GM12892 (cell line): ENCODE results near the gene CCDC27.

ENCODE experiments used
- DNase-seq: peaks from one replicate; pipeline ENCODE4 v3.0.0; 2011; ENCODE audit not compliant: insufficient read length
- FAIRE-seq: peaks from 2 replicates; lab custom pipeline; 2011; peaks lifted over from hg19 to GRCh38; lab: Jason Lieb, UNC
- POLR2A ChIP-seq: IDR thresholded peaks from 2 replicates; pipeline ENCODE4 v1.6.1; 2011; ENCODE audit warnings: low read depth, low read length, control low read depth
- POLR2AphosphoS5 ChIP-seq: IDR thresholded peaks from 2 replicates; pipeline ENCODE4 v1.6.1; 2011; ENCODE audit warnings: low read depth, low read length, control low read depth
- TAF1 ChIP-seq: IDR thresholded peaks from 2 replicates; pipeline ENCODE4 v1.6.1; 2011; ENCODE audit warnings: low read depth, mild to moderate bottlenecking, control low read depth, low read length, borderline replicate concordance

Gene CCDC27

DNA sequence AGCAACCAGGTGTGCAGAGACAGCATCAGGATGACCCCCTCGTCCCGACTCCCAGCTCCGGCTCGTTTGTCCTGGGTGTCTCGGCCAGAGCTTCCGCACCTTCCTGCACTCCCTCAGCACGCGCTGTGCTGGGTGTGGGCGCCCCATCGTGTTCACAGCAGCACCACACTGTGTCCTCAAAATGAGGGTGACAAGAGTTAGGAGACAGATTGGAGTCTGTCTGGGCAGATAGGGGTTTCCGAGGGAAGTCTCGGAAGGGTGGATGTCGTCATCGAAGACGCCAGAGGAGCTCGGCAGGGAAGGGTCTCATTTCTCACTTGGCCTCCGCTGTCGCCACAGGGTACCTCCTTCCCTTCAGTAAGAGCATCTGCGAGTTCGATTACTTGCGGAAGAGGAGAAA lies 4.1 kb downstream of the CCDC27 start:
- no peak for TF ChIP-seq POLR2AphosphoS5
- FAIRE-seq, result no peak

DNA sequence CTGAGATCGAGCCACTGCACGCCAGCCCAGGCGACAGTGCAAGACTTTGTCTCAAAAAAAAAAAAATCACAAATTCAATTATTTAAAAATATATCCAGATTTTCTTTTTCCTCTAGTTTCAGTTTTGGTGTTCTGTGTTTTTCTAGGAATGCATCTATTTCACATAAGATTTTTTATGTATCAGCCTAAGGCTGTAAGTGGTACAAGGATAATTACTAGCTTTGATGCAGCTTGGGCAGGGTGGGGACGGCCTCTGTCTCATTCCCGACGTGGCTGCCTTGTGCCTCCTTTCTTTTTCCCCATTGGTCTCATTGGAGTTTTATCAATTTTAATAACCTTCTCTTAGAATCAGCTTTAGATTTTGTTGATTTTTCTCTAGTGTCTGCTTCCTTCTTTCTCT lies 6.9 kb downstream of the CCDC27 start:
- no peak for FAIRE-seq
- TF ChIP-seq TAF1 (no peak), POLR2AphosphoS5 (no peak), POLR2A (no peak)
- DNase-seq, result no peak

More for the DNA sequence above, 4.1 kb downstream of the CCDC27 start:
- no peak for DNase-seq

DNA sequence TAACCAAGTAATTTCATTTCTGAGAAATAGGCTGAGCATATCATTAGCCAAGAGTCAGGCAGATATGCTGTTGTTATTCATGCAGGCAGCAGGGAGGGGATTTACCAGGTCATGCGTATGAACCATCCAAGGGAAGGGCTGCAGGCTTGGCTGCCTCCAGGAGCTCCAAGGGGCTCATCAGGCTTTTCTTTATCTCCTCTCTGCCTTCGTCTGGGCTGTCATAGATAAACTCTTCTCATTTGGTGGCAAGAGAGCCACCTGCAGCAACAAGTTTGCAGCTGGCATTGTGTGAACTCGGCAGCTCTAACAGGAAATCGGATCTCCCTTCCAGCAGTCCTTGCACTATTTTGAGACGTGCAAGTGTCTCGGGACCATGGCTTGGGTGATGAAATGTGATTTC lies 7.5 kb downstream of the CCDC27 start:
- TF ChIP-seq TAF1, result no peak
- TF ChIP-seq POLR2AphosphoS5, result no peak
- TF ChIP-seq POLR2A, result no peak
- no peak for FAIRE-seq
- no peak for DNase-seq

DNA sequence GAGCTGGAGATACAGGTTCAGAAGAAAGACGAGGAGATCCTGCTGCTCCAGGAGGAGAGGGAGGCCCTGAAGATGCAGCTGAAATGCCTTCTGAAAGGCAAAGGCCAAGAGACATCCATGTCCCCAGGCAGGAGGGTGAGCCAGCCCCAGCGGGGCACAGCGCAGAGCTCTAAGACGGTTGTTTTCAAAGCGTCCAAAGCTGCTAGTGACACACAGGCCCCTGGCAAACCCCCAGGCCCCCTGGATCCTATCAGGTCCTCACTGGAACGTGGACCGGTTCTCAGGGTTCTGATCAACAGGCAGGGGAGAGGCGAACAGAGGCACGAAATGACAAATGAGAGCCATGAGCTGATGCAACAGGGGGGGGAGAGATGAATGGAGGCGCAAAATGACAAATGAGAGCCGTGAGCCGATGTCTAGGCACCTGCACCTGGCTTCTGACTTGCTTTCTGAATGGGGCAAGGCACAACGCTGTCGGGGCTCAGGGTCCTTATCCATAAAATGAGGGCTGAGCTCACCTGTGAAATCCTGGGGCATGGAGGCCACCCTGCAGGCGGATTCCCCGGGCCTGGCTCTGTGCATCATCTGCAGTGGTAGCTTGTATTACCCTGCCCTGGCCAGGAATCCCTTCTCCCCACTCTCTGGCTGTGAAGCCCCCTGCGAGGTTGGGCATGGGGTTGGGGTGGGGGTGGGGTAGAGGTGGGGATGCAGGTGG lies 9.2 kb downstream of the CCDC27 start:
- TF ChIP-seq POLR2A, result no peak
- TF ChIP-seq POLR2AphosphoS5, result no peak
- no peak for TF ChIP-seq TAF1
- DNase-seq, result no peak
- FAIRE-seq, result no peak

DNA sequence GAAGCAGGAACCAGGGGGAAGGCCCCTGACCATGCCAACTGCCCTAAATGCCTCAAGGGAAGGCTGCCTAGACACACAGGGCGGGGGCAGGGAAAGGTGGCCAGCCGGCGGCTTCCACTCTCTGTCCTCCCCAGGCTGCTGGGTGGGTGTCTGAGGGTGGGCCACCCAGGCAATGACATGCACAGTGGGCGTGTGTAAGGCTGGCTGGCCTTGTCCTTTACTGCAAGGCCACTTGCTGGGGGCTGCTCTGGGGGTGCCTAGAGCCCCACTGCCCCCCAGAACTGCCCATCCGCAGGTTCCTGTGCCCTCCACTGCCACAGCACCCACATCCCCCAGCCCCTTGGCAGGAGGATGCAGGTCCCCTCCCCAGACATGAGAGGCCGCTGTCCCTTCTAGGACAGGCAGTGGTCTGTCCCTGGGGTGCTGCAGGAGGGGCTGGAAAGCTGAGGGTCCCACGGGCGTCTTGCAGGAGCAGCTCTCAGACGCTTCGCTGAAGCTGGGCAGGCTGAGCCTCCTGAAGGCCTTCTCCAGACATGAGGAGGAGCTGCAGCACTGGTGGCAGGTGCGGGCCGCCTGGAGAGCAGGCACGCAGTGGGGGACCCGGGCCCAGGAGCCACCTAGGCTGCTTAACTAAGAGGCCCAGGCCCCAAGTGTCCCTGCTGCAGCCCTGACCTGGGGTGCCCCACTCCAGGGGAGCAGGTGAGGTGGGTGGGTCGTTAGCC lies 10.1 kb downstream of the CCDC27 start:
- TF ChIP-seq TAF1, result no peak
- TF ChIP-seq POLR2A, result no peak
- no peak for TF ChIP-seq POLR2AphosphoS5
- FAIRE-seq (no peak), DNase-seq (no peak)

DNA sequence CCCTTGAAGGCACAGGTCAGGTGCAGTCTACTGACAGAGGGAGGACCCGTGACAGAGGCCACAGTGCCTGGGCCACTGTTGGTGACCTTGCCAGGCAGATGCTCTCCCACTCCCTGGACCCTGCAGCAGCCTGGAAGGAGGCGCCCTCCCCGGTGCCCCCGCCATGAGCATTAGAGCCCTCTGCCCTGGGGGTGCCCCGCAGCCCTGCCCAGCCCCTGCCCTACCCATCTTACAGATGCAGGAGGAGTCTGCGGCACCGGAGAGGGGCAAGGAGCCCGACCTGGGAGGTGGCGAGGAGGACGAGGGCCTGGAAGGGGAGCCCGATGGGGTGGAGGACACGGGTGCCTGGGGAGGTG lies 10.6 kb downstream of the CCDC27 start:
- no peak for TF ChIP-seq POLR2AphosphoS5
- TF ChIP-seq TAF1, result no peak
- no peak for TF ChIP-seq POLR2A
- DNase-seq (no peak), FAIRE-seq (no peak)

DNA sequence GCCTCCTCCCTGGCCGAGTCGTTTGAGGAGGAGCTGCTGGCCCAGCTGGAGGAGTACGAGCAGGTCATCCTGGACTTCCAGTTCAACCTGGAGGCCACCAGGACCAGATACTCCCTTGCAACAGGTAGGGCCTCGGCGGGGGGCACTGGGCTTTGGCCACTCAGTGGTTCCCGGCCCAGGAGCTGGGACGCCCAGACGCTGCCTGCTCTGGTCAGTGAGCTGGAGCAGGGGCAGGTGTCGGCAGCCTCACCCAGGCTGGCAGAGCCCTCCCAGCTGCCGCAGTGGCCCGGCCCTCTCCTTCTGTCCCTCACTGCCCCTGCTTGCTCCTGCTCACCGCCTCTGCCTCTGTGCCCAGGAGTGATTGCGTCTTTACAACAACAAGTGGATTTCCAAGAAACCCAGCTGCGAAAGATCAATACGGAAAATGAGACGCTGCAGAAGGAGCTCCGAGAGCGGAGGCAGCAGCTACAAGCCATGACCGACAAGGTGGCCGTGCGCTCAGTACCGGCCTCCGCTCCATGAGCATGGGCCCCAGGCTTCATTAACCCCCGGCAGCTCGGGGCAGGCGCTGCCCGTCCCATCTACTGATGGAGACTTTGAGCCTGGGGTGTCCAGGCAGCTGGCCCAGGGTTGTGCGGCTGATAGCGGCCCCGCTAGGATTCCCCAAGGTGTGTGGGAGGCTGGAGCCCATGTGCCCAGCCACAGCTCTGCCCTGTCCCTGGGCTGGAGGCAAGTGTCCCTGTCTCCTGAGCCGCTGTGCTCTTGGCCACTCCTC lies 11.3 kb downstream of the CCDC27 start:
- FAIRE-seq (no peak), DNase-seq (no peak)
- TF ChIP-seq POLR2A, result no peak
- TF ChIP-seq TAF1, result no peak
- no peak for TF ChIP-seq POLR2AphosphoS5

DNA sequence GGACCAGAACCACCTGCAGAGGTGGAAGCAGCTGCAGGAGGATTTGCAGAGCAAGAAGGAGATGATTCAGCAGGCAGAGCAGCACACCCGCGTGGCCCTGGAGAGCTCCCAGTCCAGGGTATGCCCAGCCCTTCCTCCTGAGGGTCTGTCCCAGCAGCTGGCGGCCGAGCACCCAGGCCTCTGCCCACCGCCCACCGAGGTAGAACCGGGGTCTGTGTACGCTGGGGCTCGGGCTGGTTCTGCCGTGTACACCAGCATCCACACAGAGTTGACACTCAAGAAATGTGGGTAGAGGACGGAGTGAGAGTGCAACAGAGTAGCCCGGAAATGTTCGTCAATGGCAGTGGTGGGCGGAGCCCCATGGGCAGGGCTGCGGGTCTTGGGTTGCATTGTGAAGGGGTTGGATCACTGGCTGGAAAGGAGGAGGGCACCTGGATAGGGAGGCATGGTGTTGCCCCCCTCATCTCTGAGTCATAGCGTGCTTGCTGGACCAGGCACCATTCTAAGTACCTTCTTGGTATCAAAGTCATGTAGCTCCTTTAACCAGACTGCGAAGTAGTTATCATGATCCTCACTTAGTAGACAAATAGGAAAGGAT lies 15.2 kb downstream of the CCDC27 start:
- DNase-seq (no peak), FAIRE-seq (no peak)
- TF ChIP-seq POLR2A (no peak), TAF1 (no peak), POLR2AphosphoS5 (no peak)

DNA sequence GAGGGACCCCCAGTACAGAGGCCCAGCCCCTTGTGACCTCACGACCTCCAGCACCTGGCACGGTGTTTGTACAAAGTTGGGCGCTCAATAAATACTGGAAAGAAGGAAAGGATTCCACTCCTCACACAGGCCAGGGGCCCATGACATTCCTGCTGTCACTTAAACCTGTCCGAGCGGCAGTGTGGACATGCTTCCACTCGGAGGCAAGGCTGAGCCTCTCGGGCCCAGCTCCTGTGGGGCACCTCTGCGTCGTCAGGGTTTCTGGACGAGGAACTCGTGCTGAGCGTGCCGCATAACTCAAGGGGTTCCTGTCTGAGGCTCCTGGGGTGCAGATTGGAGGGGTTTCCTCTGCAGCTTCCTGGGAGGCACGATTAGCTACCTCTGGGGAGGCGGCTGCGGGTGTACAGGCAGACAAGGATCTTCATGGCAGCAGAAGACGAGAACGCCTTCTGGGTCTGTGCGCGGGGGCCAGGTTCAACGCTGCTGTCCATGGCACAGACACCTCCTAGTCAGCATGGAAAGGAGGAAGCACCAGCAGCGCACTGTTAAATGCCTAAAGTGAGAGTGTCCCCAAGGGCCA lies 16.7 kb downstream of the CCDC27 start:
- no peak for FAIRE-seq
- no peak for DNase-seq
- TF ChIP-seq POLR2A, result no peak

DNA sequence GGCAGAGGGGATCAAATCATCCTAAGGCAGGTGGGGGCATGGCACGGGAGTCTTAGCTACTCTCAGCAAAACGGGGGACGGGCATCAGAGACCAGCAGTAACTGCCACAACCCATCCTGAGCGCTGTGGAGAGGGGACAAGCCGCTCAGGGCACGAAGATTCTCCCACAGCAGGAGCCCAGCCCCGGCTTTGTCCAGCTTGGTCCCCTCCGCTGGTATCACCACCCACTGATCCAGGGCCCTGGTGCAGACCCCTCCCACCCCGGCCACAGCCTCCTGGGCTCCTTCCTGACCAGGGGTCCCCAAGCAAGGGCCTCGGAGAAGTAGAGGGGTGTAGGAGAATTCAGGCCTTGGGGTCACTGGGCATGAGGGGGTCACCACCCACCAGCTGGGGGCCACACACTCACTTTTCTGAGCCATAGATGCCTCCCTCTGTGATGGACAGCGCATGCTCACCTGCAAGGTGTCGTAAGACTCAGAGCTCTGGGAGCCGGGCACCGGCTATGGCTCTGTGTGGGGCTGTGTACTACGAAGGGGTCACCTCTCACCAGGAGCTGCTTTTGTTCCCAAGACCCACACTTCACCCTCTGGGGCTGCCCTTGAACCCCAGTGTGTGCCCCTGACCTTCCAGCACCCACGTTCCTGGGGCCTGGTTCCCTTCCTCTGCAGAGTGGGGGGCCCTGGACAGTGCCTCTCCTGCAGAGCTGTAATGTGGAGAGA lies 18.0 kb downstream of the CCDC27 start:
- DNase-seq, result no peak
- TF ChIP-seq POLR2A (no peak), POLR2AphosphoS5 (no peak), TAF1 (no peak)
- no peak for FAIRE-seq
